Activated CD8-positive, alpha-beta T cell treated with anti-CD3 and anti-CD28 coated beads for 36 hours (primary cell): ENCODE results near the gene KITLG. TPM values are rescaled to one million over a fixed set of nuclear protein-coding genes. Genes with fewer than 3 reads are reported as not detected.
A peak's percentile ranks its signal among the peaks of the same experiment; 100 is the strongest.

ENCODE experiments used
- ATAC-seq: fragments of 200-7000 bp; cut with Tn5 transposase; one replicate; pipeline ENCODE4 v1.10.0; 2021; ENCODE audit warnings: mild to moderate bottlenecking, moderate library complexity
- CTCF ChIA-PET: fragments of 350-600 bp; sonication (Branson Sonifier 250); formaldehyde crosslinking; loops from one replicate; lab custom pipeline; 2021; ENCODE audit warnings: antibody characterized with exemption; lab: Charles Lee
- POLR2A ChIA-PET: fragments of 350-600 bp; sonication (Branson Sonifier 250); formaldehyde crosslinking; loops from one replicate; lab custom pipeline; 2021; ENCODE audit warnings: antibody characterized with exemption; lab: Charles Lee
- DNase-seq: peaks from one replicate; pipeline ENCODE4 v3.0.0-alpha.2; 2020
- H3K27ac Mint-ChIP-seq: one replicate; pipeline ENCODE4 v1.8.0; 2021; ENCODE audit warnings: mild to moderate bottlenecking, mixed read lengths
- H3K27me3 Mint-ChIP-seq: one replicate; pipeline ENCODE4 v1.8.0; 2021; ENCODE audit warnings: mixed read lengths
- H3K36me3 Mint-ChIP-seq: one replicate; pipeline ENCODE4 v1.8.0; 2021; ENCODE audit warnings: low read depth, mixed read lengths
- H3K4me1 Mint-ChIP-seq: one replicate; pipeline ENCODE4 v1.8.0; 2021; ENCODE audit warnings: low read depth, mixed read lengths
- H3K4me3 Mint-ChIP-seq: one replicate; pipeline ENCODE4 v1.8.0; 2021; ENCODE audit warnings: mild to moderate bottlenecking, moderate library complexity, mixed read lengths
- H3K9me3 Mint-ChIP-seq: one replicate; pipeline ENCODE4 v1.8.0; 2021; ENCODE audit warnings: mixed read lengths
- intact Hi-C: fragments of 100-400 bp; cut with micrococcal nuclease; formaldehyde crosslinking; loops from one replicate; pipeline ENCODE4 v1.10.0; 2022
- total RNA-seq, 2 experiments: library from RNA; stranded (reverse); gene quantifications; one replicate each; pipeline ENCODE4 v1.2.3, GENCODE V29; 2021
- TF ChIP-seq, protein P1 (sequence below): fragments of 200-600 bp; IDR thresholded peaks from one replicate; pipeline ENCODE4 v1.8.0; 2022; ENCODE audit warnings: antibody characterized with exemption, mild to moderate bottlenecking

Gene KITLG
- total RNA-seq, 2 experiments from 2014 or later = not detected

DNA sequence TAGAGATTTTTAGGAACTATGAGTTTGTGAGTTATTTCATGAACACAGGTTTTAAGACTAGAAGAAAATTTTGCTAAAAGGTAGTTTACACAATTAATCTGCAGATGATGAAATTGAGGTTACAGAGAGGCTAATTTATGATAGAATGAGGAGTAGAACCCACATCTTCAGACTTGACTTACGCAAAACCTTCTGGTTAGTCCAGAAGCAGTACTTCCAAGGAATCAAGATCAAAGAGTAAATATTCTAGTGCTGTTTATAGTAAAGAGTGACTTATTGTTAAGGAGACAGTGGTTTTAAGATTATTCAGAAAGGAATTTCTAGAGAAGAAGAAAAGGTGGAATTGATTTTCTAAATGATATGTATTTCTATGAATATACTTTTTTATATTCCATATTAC lies 10.6 kb upstream of the KITLG start:
- intact Hi-C loops = no loop called here

DNA sequence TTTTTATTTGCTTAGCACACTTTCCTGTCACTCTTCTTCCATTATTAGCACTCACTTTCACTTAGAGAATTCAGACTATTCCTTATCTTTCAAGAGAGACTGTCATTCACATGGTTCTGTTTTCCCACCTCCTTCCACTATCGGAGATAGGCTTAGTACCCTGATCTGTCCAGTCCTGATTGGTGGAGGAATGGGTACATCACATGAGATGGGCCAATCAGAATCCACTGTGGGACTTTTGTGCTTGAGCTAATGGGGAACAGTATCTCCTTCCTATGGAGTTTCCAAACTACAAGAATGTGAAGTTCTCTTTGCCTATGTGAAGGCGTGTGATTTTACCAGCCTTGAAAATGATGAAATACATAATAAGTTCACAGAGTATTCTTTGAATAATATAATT lies 4.8 kb upstream of the KITLG start:
- Mint-ChIP-seq H3K36me3 (no peaks in the 10 kb centered on the region), H3K27me3 (peaks cover 14% of the 10 kb centered on the region), H3K4me1 (peaks cover 1% of the 10 kb centered on the region), H3K4me3 (no peak overlapping the region), H3K9me3 (peaks cover 5% of the 10 kb centered on the region), H3K27ac (no peak overlapping the region)
- CTCF ChIA-PET = no interaction called here
- TF ChIP-seq, protein P1, sequence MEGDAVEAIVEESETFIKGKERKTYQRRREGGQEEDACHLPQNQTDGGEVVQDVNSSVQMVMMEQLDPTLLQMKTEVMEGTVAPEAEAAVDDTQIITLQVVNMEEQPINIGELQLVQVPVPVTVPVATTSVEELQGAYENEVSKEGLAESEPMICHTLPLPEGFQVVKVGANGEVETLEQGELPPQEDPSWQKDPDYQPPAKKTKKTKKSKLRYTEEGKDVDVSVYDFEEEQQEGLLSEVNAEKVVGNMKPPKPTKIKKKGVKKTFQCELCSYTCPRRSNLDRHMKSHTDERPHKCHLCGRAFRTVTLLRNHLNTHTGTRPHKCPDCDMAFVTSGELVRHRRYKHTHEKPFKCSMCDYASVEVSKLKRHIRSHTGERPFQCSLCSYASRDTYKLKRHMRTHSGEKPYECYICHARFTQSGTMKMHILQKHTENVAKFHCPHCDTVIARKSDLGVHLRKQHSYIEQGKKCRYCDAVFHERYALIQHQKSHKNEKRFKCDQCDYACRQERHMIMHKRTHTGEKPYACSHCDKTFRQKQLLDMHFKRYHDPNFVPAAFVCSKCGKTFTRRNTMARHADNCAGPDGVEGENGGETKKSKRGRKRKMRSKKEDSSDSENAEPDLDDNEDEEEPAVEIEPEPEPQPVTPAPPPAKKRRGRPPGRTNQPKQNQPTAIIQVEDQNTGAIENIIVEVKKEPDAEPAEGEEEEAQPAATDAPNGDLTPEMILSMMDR = no peak
- POLR2A ChIA-PET = no interaction called here
- intact Hi-C loops = no loop called here
- ATAC-seq (no peak), DNase-seq (no peak)

More for the DNA sequence above, 10.6 kb upstream of the KITLG start:
- peaks cover 5% of the 10 kb centered on the region for H3K9me3 Mint-ChIP-seq
- ChIA-PET POLR2A (no interaction called here), CTCF (no interaction called here)
- TF ChIP-seq, protein P1 = no peak
- no peak overlapping the region for H3K27ac Mint-ChIP-seq
- no peaks in the 10 kb centered on the region for H3K4me1 Mint-ChIP-seq
- DNase-seq (no peak), ATAC-seq (no peak)
- H3K4me3 Mint-ChIP-seq = no peak overlapping the region
- no peaks in the 10 kb centered on the region for H3K36me3 Mint-ChIP-seq
- no peaks in the 10 kb centered on the region for H3K27me3 Mint-ChIP-seq

DNA sequence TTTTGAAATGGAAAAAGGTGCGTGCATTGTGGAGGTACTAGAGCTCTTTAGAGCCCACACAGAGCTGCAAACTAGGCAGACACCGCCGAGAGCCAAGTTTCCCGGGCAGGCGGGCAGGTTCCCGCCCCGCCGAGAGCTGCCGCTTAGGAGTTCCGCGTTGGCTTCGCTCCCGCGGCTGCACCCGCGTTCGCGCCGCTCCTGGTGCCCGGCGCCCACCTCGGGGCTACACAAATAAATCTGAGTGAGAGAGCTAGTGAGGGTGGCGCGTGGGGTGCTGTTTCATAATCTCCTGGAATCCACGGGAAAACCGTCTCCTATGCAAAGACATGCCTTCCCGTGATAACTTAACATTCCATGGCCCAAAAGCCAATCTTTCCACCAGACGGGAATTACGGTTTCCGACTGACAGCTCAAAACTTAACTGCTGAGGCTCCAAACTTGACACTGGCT lies 645 bp downstream of the KITLG start:
- Mint-ChIP-seq H3K36me3 (no peaks in the 10 kb centered on the region), H3K9me3 (no peaks in the 10 kb centered on the region), H3K27ac (no peak overlapping the region), H3K4me1 (peaks cover 7% of the 10 kb centered on the region), H3K27me3 (peaks cover 38% of the 10 kb centered on the region), H3K4me3 (peak overlapping the region; percentile 15)
- ChIA-PET CTCF (no interaction called here), POLR2A (no interaction called here)
- no peak for DNase-seq
- ATAC-seq = no peak
- TF ChIP-seq, protein P1 = no peak
- intact Hi-C loops = no loop called here

DNA sequence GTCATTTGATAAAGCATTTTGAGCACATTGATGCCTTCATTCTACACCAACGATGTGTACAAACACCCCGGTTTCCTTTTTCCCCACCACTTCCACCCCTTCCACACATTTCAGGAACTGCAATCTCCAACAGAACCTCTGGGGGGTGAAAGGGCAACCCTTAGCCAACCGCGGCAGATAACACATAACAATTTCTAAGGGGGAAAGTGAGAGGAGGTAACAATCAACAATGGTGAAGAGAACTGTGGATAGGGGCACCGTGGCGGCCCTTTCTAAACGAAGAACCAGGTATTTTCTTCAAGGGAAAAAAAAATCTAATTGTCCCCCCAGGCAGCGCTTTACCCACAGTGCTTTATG lies 1.1 kb downstream of the KITLG start:
- Mint-ChIP-seq H3K4me1 (peaks cover 7% of the 10 kb centered on the region), H3K9me3 (no peaks in the 10 kb centered on the region), H3K36me3 (no peaks in the 10 kb centered on the region), H3K27me3 (peaks cover 38% of the 10 kb centered on the region), H3K4me3 (no peak overlapping the region), H3K27ac (no peak overlapping the region)
- intact Hi-C loops = no loop called here
- no peak for DNase-seq
- ChIA-PET CTCF (no interaction called here), POLR2A (no interaction called here)
- TF ChIP-seq, protein P1 = no peak
- no peak for ATAC-seq

DNA sequence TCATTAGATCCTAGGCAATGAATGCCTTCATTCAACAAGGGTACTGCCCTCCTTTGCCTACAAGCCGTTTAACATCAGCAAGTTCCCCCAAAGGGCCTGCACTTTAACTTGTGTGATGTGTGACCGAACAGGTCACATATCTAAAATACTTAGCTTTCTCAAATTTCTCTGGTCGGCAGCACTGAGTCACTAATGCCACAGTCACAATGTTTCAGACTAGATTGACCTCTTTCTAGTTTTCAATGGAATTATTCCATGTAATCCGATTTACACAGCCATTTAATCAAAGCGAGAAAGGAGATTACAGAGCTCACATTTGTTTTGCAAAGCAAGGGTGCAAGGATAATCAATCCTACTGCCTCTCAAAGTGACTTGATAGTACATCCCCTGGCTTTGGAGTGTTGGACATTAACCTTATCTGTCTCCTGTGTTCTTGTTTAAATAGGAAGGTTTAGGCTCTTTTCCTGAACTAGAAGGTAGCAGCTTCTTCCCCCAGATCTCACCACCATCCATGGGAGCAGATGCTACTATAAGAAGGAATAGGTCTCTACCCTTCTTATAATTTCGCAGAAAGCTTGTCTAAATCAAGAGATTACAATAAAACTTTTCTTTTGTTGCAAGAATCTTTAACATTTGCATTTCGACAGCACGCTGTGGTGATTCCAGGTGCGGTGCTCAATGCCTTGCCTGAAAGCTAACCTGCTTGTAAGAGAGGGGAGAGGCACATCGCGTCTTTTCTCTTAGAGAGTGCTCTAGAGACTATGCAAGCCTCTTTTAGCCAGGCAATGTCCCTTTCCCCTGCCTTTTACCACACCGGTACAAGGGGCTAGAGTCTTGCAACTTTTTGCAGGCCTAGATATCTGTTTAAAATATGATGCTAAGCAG lies 1.8 kb downstream of the KITLG start:
- H3K4me1 Mint-ChIP-seq = peaks cover 7% of the 10 kb centered on the region
- POLR2A ChIA-PET = no interaction called here
- H3K27me3 Mint-ChIP-seq = peaks cover 38% of the 10 kb centered on the region
- H3K4me3 Mint-ChIP-seq = no peak overlapping the region
- H3K36me3 Mint-ChIP-seq = no peaks in the 10 kb centered on the region
- no peak overlapping the region for H3K27ac Mint-ChIP-seq
- DNase-seq = no peak
- no peak for ATAC-seq
- CTCF ChIA-PET = no interaction called here
- TF ChIP-seq, protein P1 = no peak
- intact Hi-C loops = no loop called here
- no peaks in the 10 kb centered on the region for H3K9me3 Mint-ChIP-seq
